K562 (cell line): ENCODE measurements around the gene INSR. TPM values are rescaled to one million over a fixed set of nuclear protein-coding genes. Genes with fewer than 3 reads are reported as not detected.

ENCODE experiments used
- BACH1 ChIP-seq: fragments of 200-800 bp; sonication (Bioruptor generic); IDR thresholded peaks from 2 replicates; pipeline ENCODE4 v1.6.1; 2016; ENCODE audit warnings: missing genetic modification characterization, missing compliant biosample characterization
- CHD4 ChIP-seq: fragments of 200-600 bp; sonication (generic); IDR thresholded peaks from 3 replicates; pipeline ENCODE4 v1.6.1; 2012; ENCODE audit warnings: low read depth, mild to moderate bottlenecking, mixed read lengths, low read length, inconsistent platforms; ENCODE audit not compliant: insufficient read depth, insufficient replicate concordance, poor library complexity, severe bottlenecking
- FOXM1 ChIP-seq, 2 experiments: fragments of 450-650 bp in 1 of 2; sonication (generic) in 1 of 2; formaldehyde crosslinking in 1 of 2; IDR thresholded peaks; 2 replicates each; pipeline versions ENCODE4 v1.6.1 to v1.9.0; 2017 to 2022; ENCODE audit warnings: low read depth in 2 of 2, mild to moderate bottlenecking in 2 of 2, missing genetic modification reagents in 1 of 2, moderate library complexity in 1 of 2
- GATA2 ChIP-seq: sonication (generic); formaldehyde crosslinking; IDR thresholded peaks from 2 replicates; pipeline ENCODE4 v1.4.0; 2020; ENCODE audit warnings: mild to moderate bottlenecking, missing genetic modification reagents
- MAFK ChIP-seq: IDR thresholded peaks from 2 replicates; pipeline ENCODE4 v1.6.1; 2011; ENCODE audit warnings: low read length, improper control_type of control experiment
- NFIC ChIP-seq: fragments of 450-650 bp; IDR thresholded peaks from 2 replicates; pipeline ENCODE4 v1.6.1; 2017; ENCODE audit warnings: mild to moderate bottlenecking, inconsistent platforms
- NFYB ChIP-seq: IDR thresholded peaks from 2 replicates; pipeline ENCODE4 v1.6.1; 2011; ENCODE audit warnings: mild to moderate bottlenecking, moderate library complexity; ENCODE audit not compliant: insufficient read length; ENCODE audit errors: extremely low read depth
- NR2C1 ChIP-seq, 2 experiments: fragments of 450-650 bp; IDR thresholded peaks; 2 replicates each; pipeline ENCODE4 v1.6.1; 2017; ENCODE audit warnings: mild to moderate bottlenecking in 2 of 2, antibody characterized with exemption in 1 of 2, inconsistent platforms in 1 of 2, missing compliant biosample characterization in 1 of 2, missing genetic modification characterization in 1 of 2
- SRSF9 ChIP-seq: fragments of 200-400 bp; formaldehyde crosslinking; IDR thresholded peaks from 2 replicates; pipeline ENCODE4 v1.6.1; 2017; ENCODE audit warnings: low read depth, low read length, borderline replicate concordance
- TBP ChIP-seq: optimal IDR thresholded peaks from 2 replicates; pipeline ENCODE3; 2011; ENCODE audit warnings: low read depth, low read length, improper control_type of control experiment
- ZBTB7A ChIP-seq: IDR thresholded peaks from 2 replicates; pipeline ENCODE4 v1.6.1; 2011; ENCODE audit warnings: low read depth, mild to moderate bottlenecking, low read length, moderate library complexity, borderline replicate concordance; ENCODE audit not compliant: control insufficient read depth
- ZNF282 ChIP-seq: sonication (generic); formaldehyde crosslinking; IDR thresholded peaks from 2 replicates; pipeline ENCODE4 v1.8.1; 2023; ENCODE audit warnings: missing genetic modification reagents
- ZNF311 ChIP-seq: fragments of 250-450 bp; sonication (Bioruptor Pico); IDR thresholded peaks from 2 replicates; pipeline ENCODE4 v1.4.0; 2020; ENCODE audit warnings: mild to moderate bottlenecking, moderate library complexity
- ZSCAN32 ChIP-seq: fragments of 450-650 bp; formaldehyde crosslinking; IDR thresholded peaks from 2 replicates; pipeline ENCODE4 v1.4.0; 2020; ENCODE audit warnings: mild to moderate bottlenecking, moderate library complexity
- polyA plus RNA-seq, 8 experiments: library from polyadenylated mRNA; depleted of rRNA in 4 of 8; stranded (reverse) in 5 of 8; unstranded in 3 of 8; fragments of >200 nt; fragmentation: Nextera tagmentation in 2 of 8; fragmentation: Illumina TruSeq in 1 of 8; extraction: Ambion mirVana in 2 of 8; extraction: Trizol in 1 of 8; gene quantifications; 2 replicates each; pipeline versions ENCODE4 v1.2.1 to v1.2.3, GENCODE V29; 2011 to 2014; ENCODE audit warnings: inconsistent platforms in 1 of 8, missing spikeins in 1 of 8
- total RNA-seq, 7 experiments: library from RNA; depleted of rRNA in 6 of 7; stranded (reverse); fragments of >200 nt in 6 of 7; fragmentation: Illumina TruSeq in 2 of 7; extraction: Trizol in 2 of 7; gene quantifications; 2 replicates each; pipeline versions ENCODE4 v1.2.1 to v1.2.3, GENCODE V29; 2011 to 2021; ENCODE audit warnings: low replicate concordance in 1 of 7
- TF ChIP-seq, protein P1 (sequence below): sonication (generic); formaldehyde crosslinking; IDR thresholded peaks from 2 replicates; pipeline ENCODE4 v1.8.1; 2023; ENCODE audit warnings: mild to moderate bottlenecking, missing genetic modification reagents
- TF ChIP-seq, protein P2 (sequence below), 2 experiments: fragments of 250-450 bp in 1 of 2; fragments of 450-650 bp in 1 of 2; sonication (Bioruptor Pico) in 1 of 2; IDR thresholded peaks; 2 replicates each; pipeline versions ENCODE4 v1.6.1 to v1.8.0; 2016 to 2021; ENCODE audit warnings: mild to moderate bottlenecking in 2 of 2, moderate library complexity in 2 of 2, missing compliant biosample characterization in 1 of 2, missing genetic modification characterization in 1 of 2
- TF ChIP-seq, protein P3 (sequence below), 2 experiments: IDR thresholded peaks; 2 replicates each; pipeline ENCODE4 v1.6.1; 2011; ENCODE audit warnings: borderline replicate concordance in 1 of 2, control low read depth in 1 of 2, low read depth in 1 of 2, low read length in 1 of 2, mild to moderate bottlenecking in 1 of 2, mixed read lengths in 1 of 2, moderate library complexity in 1 of 2; ENCODE audit not compliant: insufficient read depth in 1 of 2, insufficient read length in 1 of 2, poor library complexity in 1 of 2, severe bottlenecking in 1 of 2; ENCODE audit errors: extremely low read depth in 1 of 2
- TF ChIP-seq, protein P4 (sequence below): fragments of 250-450 bp; sonication (Bioruptor Pico); IDR thresholded peaks from 2 replicates; pipeline ENCODE4 v1.8.0; 2021; ENCODE audit warnings: borderline replicate concordance, mild to moderate bottlenecking, moderate library complexity; ENCODE audit not compliant: poor library complexity, severe bottlenecking
- TF ChIP-seq, protein P5 (sequence below): fragments of 250-450 bp; sonication (Bioruptor Pico); IDR thresholded peaks from 2 replicates; pipeline ENCODE4 v1.8.0; 2022; ENCODE audit warnings: moderate library complexity, mild to moderate bottlenecking, inconsistent platforms

INSR gene
- total and polyA plus RNA-seq, 9 of the 15 experiments (the other 6 are each of a cell fraction or from before 2014, with no cell fraction given): 0.04 to 0.88 (median 0.41) TPM

DNA sequence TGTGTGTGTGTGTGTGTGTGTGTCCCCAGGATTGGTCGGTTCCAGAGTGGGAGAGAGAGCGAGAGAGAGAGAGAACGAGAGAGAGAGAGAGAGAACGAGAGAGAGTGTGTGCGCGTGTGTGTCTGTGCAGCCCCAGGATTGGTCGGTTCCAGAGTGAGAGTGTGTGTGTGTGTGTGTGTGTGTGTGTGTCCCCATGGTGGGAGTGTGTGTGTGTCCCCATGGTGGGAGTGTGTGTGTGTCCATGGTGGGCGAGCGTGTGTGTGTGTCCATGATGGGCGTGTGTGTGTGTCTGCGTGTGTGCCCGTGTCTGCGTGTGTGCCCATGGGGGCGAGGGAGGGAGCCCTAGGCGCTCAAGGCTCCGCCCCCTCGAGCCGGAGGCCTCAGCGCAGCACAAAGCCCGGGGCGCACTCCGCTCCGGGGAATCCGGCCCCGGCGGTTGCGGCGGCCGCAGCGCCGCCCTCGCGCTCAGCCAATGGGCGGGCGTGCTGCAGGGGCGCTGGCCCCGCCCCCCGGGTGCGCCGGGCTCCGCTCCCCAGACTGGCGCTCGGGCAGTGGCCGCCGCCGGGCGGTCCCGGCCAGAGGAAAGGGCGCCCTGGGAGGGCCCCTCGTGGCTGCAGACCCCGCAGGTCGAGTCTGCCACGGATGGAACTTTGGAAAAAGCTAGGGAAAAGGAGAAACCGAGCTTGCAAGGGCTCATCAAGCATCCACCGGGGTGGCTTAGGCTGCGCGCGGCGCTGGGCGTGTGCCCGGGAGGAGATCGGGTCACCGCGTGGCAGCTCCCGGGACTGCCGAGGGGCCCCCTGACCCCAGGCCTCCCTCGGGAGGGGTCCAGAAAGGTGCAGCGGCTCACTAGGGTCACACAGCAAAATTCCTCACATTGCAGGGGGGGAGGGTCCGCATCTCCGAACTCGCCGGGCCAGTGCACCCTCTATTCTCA, 96.2 kb downstream of the INSR start (continued):
- TF ChIP-seq, protein P1, sequence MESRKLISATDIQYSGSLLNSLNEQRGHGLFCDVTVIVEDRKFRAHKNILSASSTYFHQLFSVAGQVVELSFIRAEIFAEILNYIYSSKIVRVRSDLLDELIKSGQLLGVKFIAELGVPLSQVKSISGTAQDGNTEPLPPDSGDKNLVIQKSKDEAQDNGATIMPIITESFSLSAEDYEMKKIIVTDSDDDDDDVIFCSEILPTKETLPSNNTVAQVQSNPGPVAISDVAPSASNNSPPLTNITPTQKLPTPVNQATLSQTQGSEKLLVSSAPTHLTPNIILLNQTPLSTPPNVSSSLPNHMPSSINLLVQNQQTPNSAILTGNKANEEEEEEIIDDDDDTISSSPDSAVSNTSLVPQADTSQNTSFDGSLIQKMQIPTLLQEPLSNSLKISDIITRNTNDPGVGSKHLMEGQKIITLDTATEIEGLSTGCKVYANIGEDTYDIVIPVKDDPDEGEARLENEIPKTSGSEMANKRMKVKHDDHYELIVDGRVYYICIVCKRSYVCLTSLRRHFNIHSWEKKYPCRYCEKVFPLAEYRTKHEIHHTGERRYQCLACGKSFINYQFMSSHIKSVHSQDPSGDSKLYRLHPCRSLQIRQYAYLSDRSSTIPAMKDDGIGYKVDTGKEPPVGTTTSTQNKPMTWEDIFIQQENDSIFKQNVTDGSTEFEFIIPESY (CRISPR knock-in tag): no peak
- TF ChIP-seq CHD4 (peak; percentile 21), MAFK (no peak), NR2C1 (IDR thresholded peaks at IDR 0.05) (no peak), NR2C1 (tag; IDR thresholded peaks at IDR 0.05) (no peak), NFYB (peak; percentile 10), ZNF311 (CRISPR knock-in tag) (no peak), NFIC (peak; percentile 34), ZNF282 (no peak), GATA2 (CRISPR knock-in tag) (no peak), ZSCAN32 (CRISPR knock-in tag) (no peak), SRSF9 (no peak), ZBTB7A (peak; percentile 39; the same call in 1 of the 2 replicates), TBP (peak; percentile 29), FOXM1 (IDR thresholded peaks at IDR 0.05; ENCODE audit: low read depth) (no peak), FOXM1 (CRISPR knock-in tag; IDR thresholded peaks at IDR 0.05; ENCODE audit: low read depth) (no peak), BACH1 (tag) (no peak)
- TF ChIP-seq, protein P2, sequence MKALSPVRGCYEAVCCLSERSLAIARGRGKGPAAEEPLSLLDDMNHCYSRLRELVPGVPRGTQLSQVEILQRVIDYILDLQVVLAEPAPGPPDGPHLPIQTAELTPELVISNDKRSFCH (CRISPR knock-in tag; IDR thresholded peaks at IDR 0.05): no peak
- TF ChIP-seq, protein P2 (tag; IDR thresholded peaks at IDR 0.05): peak; percentile 54; the same call in 1 of the 2 replicates
- TF ChIP-seq, protein P3, sequence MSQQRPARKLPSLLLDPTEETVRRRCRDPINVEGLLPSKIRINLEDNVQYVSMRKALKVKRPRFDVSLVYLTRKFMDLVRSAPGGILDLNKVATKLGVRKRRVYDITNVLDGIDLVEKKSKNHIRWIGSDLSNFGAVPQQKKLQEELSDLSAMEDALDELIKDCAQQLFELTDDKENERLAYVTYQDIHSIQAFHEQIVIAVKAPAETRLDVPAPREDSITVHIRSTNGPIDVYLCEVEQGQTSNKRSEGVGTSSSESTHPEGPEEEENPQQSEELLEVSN (IDR thresholded peaks at IDR 0.05; ENCODE audit: borderline replicate concordance in 1 of 2, extremely low read depth in 1 of 2, insufficient read depth in 1 of 2, insufficient read length in 1 of 2, low read depth in 1 of 2, low read length in 1 of 2, poor library complexity in 1 of 2, severe bottlenecking in 1 of 2): peak in 1 of 2 experiments; percentile 79
- TF ChIP-seq, protein P4, sequence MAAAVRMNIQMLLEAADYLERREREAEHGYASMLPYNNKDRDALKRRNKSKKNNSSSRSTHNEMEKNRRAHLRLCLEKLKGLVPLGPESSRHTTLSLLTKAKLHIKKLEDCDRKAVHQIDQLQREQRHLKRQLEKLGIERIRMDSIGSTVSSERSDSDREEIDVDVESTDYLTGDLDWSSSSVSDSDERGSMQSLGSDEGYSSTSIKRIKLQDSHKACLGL (CRISPR knock-in tag): no peak
- TF ChIP-seq, protein P5, sequence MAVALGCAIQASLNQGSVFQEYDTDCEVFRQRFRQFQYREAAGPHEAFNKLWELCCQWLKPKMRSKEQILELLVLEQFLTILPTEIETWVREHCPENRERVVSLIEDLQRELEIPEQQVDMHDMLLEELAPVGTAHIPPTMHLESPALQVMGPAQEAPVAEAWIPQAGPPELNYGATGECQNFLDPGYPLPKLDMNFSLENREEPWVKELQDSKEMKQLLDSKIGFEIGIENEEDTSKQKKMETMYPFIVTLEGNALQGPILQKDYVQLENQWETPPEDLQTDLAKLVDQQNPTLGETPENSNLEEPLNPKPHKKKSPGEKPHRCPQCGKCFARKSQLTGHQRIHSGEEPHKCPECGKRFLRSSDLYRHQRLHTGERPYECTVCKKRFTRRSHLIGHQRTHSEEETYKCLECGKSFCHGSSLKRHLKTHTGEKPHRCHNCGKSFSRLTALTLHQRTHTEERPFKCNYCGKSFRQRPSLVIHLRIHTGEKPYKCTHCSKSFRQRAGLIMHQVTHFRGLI: no peak
